K562 (cell line): ENCODE data around the gene ARID3A. TPM values are rescaled to one million over a fixed set of nuclear protein-coding genes. Genes with fewer than 3 reads are reported as not detected.

Experiments
- ARID3A ChIP-seq: IDR thresholded peaks from 2 replicates; pipeline ENCODE4 v1.6.1; 2012; ENCODE audit warnings: low read depth, low read length, improper control_type of control experiment, borderline replicate concordance
- ATF2 ChIP-seq: sonication (generic); formaldehyde crosslinking; IDR thresholded peaks from 2 replicates; pipeline ENCODE4 v1.8.1; 2022; ENCODE audit warnings: missing genetic modification reagents
- BRD9 ChIP-seq: fragments of 450-650 bp; IDR thresholded peaks from 2 replicates; pipeline ENCODE4 v1.6.1; 2018; ENCODE audit warnings: low read depth; ENCODE audit not compliant: partially characterized antibody
- EZH2 ChIP-seq: IDR thresholded peaks from 2 replicates; pipeline ENCODE4 v1.6.1; 2012; ENCODE audit warnings: low read depth, mild to moderate bottlenecking, inconsistent platforms, low read length, borderline replicate concordance
- FOXP1 ChIP-seq: sonication (generic); formaldehyde crosslinking; IDR thresholded peaks from 2 replicates; pipeline ENCODE4 v1.8.0; 2022; ENCODE audit warnings: mild to moderate bottlenecking, missing genetic modification reagents
- GABPB2 ChIP-seq: fragments of 250-450 bp; sonication (Bioruptor Pico); conservative IDR thresholded peaks from 2 replicates; pipeline ENCODE4 v1.5.1; 2021; ENCODE audit warnings: mild to moderate bottlenecking
- KAT2B ChIP-seq: IDR thresholded peaks from one replicate; pipeline ENCODE4 v1.6.1; 2012; ENCODE audit warnings: low read depth, mild to moderate bottlenecking, control low read depth, inconsistent platforms, low read length, moderate library complexity
- MAFF ChIP-seq: IDR thresholded peaks from 2 replicates; pipeline ENCODE4 v1.6.1; 2012; ENCODE audit warnings: low read length, improper control_type of control experiment
- NRF1 ChIP-seq, 2 experiments: fragments of 450-650 bp; IDR thresholded peaks in 1 of 2; conservative IDR thresholded peaks in 1 of 2; 2 replicates each; pipeline ENCODE4 v1.6.1; 2014; ENCODE audit warnings: mild to moderate bottlenecking in 2 of 2
- NUFIP1 ChIP-seq: fragments of 450-650 bp; IDR thresholded peaks from 2 replicates; pipeline ENCODE4 v1.6.1; 2018; ENCODE audit not compliant: partially characterized antibody
- POLR2AphosphoS2 ChIP-seq: IDR thresholded peaks from 2 replicates; pipeline ENCODE4 v1.6.1; 2012; ENCODE audit warnings: low read length, improper control_type of control experiment
- SMARCE1 ChIP-seq: fragments of 450-650 bp; IDR thresholded peaks from 2 replicates; pipeline ENCODE4 v1.7.1; 2016; ENCODE audit warnings: mild to moderate bottlenecking
- STAT6 ChIP-seq: sonication (generic); formaldehyde crosslinking; IDR thresholded peaks from 2 replicates; pipeline ENCODE4 v1.8.1; 2023; ENCODE audit warnings: mild to moderate bottlenecking, missing genetic modification reagents
- TBP ChIP-seq: optimal IDR thresholded peaks from 2 replicates; pipeline ENCODE3; 2011; ENCODE audit warnings: low read depth, low read length, improper control_type of control experiment
- ZKSCAN3 ChIP-seq: fragments of 250-450 bp; sonication (Bioruptor Pico); IDR thresholded peaks from 2 replicates; pipeline ENCODE4 v1.4.0; 2020
- ZNF175 ChIP-seq: fragments of 200-800 bp; sonication (Bioruptor generic); IDR thresholded peaks from 2 replicates; pipeline ENCODE4 v1.6.1; 2016; ENCODE audit warnings: low read depth, mild to moderate bottlenecking, missing genetic modification characterization, missing compliant biosample characterization
- ZNF395 ChIP-seq: fragments of 200-800 bp; sonication (Bioruptor generic); IDR thresholded peaks from 2 replicates; pipeline ENCODE4 v1.6.1; 2017; ENCODE audit warnings: missing genetic modification characterization, missing compliant biosample characterization
- polyA plus RNA-seq, 8 experiments: library from polyadenylated mRNA; depleted of rRNA in 4 of 8; stranded (reverse) in 5 of 8; unstranded in 3 of 8; fragments of >200 nt; fragmentation: Nextera tagmentation in 2 of 8; fragmentation: Illumina TruSeq in 1 of 8; extraction: Ambion mirVana in 2 of 8; extraction: Trizol in 1 of 8; gene quantifications; 2 replicates each; pipeline versions ENCODE4 v1.2.1 to v1.2.3, GENCODE V29; 2011 to 2014; ENCODE audit warnings: inconsistent platforms in 1 of 8, missing spikeins in 1 of 8
- total RNA-seq, 7 experiments: library from RNA; depleted of rRNA in 6 of 7; stranded (reverse); fragments of >200 nt in 6 of 7; fragmentation: Illumina TruSeq in 2 of 7; extraction: Trizol in 2 of 7; gene quantifications; 2 replicates each; pipeline versions ENCODE4 v1.2.1 to v1.2.3, GENCODE V29; 2011 to 2021; ENCODE audit warnings: low replicate concordance in 1 of 7

Gene ARID3A
- total and polyA plus RNA-seq, 9 of the 15 experiments (the other 6 are each of a cell fraction or from before 2014, with no cell fraction given) = 1.4 to 118 (median 31.2) TPM

GRCh38 chr19:907183-907853, 18.5 kb upstream of the ARID3A start (continued):
- TF ChIP-seq STAT6 (CRISPR knock-in tag) = no peak
- 0 out of 2 replicates have a peak, but pooled peaks have one; percentile 30 for TF ChIP-seq FOXP1
- no peak for TF ChIP-seq ZKSCAN3 (CRISPR knock-in tag)
- no peak for TF ChIP-seq ATF2
- peak; percentile 43 for TF ChIP-seq TBP
- peak; percentile 57; the same call in 1 of the 2 replicates for TF ChIP-seq ZNF175 (CRISPR knock-in tag)
- peak; percentile 78 for TF ChIP-seq ZNF395
- TF ChIP-seq KAT2B = no peak
- no peak for TF ChIP-seq NUFIP1
- TF ChIP-seq GABPB2 = no peak
- no peak for TF ChIP-seq EZH2
- peak; percentile 47; the same call in 1 of the 2 replicates for TF ChIP-seq ARID3A
- TF ChIP-seq NRF1 (conservative IDR thresholded peaks at IDR 0.05 in 1 of 2, IDR thresholded peaks at IDR 0.05 in 1 of 2) = peak; percentile 36 to 46; a peak in 2 of 4 replicates
- peak; percentile 97 for TF ChIP-seq SMARCE1
- no peak for TF ChIP-seq POLR2AphosphoS2
- TF ChIP-seq MAFF = no peak
- TF ChIP-seq BRD9 = peak; percentile 59
